Measurements from ENCODE around the gene KCNQ1. TPM values are rescaled to one million over a fixed set of nuclear protein-coding genes. Genes with fewer than 3 reads are reported as not detected.
A peak's percentile ranks its signal among the peaks of the same experiment; 100 is the strongest.

The KCNQ1 gene
- total and polyA plus RNA-seq, 2 of the 13 experiments (the other 11 are each of a cell fraction or from before 2014, with no cell fraction given), result 0.02 to 0.08 TPM

- TF ChIP-seq ZNF609 (CRISPR knock-in tag; IDR thresholded peaks at IDR 0.05; ENCODE audit: borderline replicate concordance), result peak; percentile 64
- peak; percentile 98 for TF ChIP-seq NFKB2 (CRISPR knock-in tag; IDR thresholded peaks at IDR 0.05; ENCODE audit: borderline replicate concordance)
- peak; percentile 35; the same call in 1 of the 2 replicates for TF ChIP-seq CTCF (CRISPR knock-in tag; IDR thresholded peaks at IDR 0.05)
- peak; percentile 56; the same call in 1 of the 2 replicates for TF ChIP-seq ESRRA (CRISPR knock-in tag; IDR thresholded peaks at IDR 0.05; ENCODE audit: low read depth)
- TF ChIP-seq NFE2L2 (IDR thresholded peaks at IDR 0.05; ENCODE audit: low read length), result no peak
- peak; percentile 84 for TF ChIP-seq SPEN (CRISPR knock-in tag; IDR thresholded peaks at IDR 0.05; ENCODE audit: low read depth)
- no peak for TF ChIP-seq ELF4 (CRISPR knock-in tag; IDR thresholded peaks at IDR 0.05; ENCODE audit: borderline replicate concordance)
- peak; percentile 96 for TF ChIP-seq ZNF263 (CRISPR knock-in tag; IDR thresholded peaks at IDR 0.05)
- TF ChIP-seq REPIN1 (CRISPR knock-in tag; IDR thresholded peaks at IDR 0.05; ENCODE audit: borderline replicate concordance, low read depth), result peak; percentile 89
- TF ChIP-seq ZMYM3 (CRISPR knock-in tag; IDR thresholded peaks at IDR 0.05), result peak; percentile 53; the same call in 1 of the 2 replicates
- TF ChIP-seq NFAT5 (CRISPR knock-in tag; IDR thresholded peaks at IDR 0.05), result peak; percentile 85; the same call in 1 of the 2 replicates
- peak; percentile 85 for TF ChIP-seq GMEB1 (CRISPR knock-in tag; IDR thresholded peaks at IDR 0.05; ENCODE audit: borderline replicate concordance)
- TF ChIP-seq ZNF557 (CRISPR knock-in tag; IDR thresholded peaks at IDR 0.05), result peak; percentile 97
- TF ChIP-seq ZNF614 (CRISPR knock-in tag; IDR thresholded peaks at IDR 0.05; ENCODE audit: borderline replicate concordance), result peak; percentile 30; the same call in 1 of the 2 replicates
These were observed 255.0 kb downstream of the KCNQ1 start, which contains the start of gene KCNQ1OT1 (continued) for GRCh38 chr11:2699531-2700414.

Measured in HepG2 (cell line).